Measurements from ENCODE around the gene HYI.

DNA sequence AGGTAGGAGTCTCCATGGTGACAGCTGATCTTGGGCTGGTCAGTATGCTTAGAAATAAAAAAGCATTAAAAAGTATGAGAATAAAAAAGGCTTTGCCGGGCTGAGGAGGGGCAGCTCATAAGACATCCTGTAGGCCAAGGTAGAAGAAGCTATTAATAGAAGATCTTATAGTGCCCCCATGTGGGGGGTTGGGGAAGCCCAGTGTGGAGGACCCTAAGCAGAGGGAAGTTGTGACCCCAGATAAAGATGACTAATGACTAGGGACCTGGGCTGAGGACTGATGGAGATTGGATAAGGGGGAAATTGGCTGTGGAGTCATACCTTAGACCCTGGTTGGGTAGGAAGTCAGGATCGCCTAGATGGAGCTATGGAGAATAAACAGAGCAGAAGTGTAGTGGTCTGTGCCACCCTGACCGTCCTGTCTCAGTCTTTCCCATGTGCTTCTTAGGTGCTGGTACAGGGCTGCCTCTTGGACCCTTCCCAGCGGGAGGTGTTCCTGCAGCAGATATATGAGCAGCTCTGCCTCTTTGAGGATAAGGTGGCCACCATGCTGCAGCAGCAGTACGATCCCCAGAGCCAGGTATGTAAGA, 39.0 kb downstream of the HYI start:
- TF ChIP-seq POLR2A (IDR thresholded peaks at IDR 0.05; ENCODE audit: low read length) (no peak), GATA1 (IDR thresholded peaks at IDR 0.05; ENCODE audit: low read depth, low read length) (no peak)
